Large intestine (tissue), 3 donors: ENCODE measurements around the gene MIPOL1. TPM values are rescaled to one million over a fixed set of nuclear protein-coding genes. Genes with fewer than 3 reads are reported as not detected.

ENCODE experiments used
- DNase-seq, 2 donors: peaks; one replicate each; pipeline versions ENCODE4 v3.0.0 to v3.0.0-alpha.2; 2013
- H3K27ac ChIP-seq: one replicate; pipeline ENCODE4 v1.5.1; 2013; ENCODE audit warnings: low read length
- H3K27me3 ChIP-seq: 2 replicates; pipeline ENCODE4 v1.6.1; 2013; ENCODE audit warnings: low read length; ENCODE audit not compliant: control insufficient read depth, insufficient read depth
- H3K36me3 ChIP-seq: 2 replicates; pipeline ENCODE4 v1.6.1; 2013; ENCODE audit warnings: low read length; ENCODE audit not compliant: control insufficient read depth, insufficient read depth
- H3K4me1 ChIP-seq: one replicate; pipeline ENCODE4 v1.6.1; 2013; ENCODE audit warnings: low read length; ENCODE audit not compliant: control insufficient read depth, insufficient read depth
- H3K4me3 ChIP-seq: one replicate; pipeline ENCODE4 v1.5.1; 2013; ENCODE audit warnings: low read length
- H3K9me3 ChIP-seq: one replicate; pipeline ENCODE4 v1.6.1; 2013; ENCODE audit warnings: mild to moderate bottlenecking, low read depth, low read length, moderate library complexity; ENCODE audit not compliant: control insufficient read depth
- WGBS: methylation state at CpG from one replicate; pipeline ENCODE4 v1.1.5; 2013; ENCODE audit warnings: low lambda C conversion rate; ENCODE audit not compliant: insufficient coverage; 5-methylcytosine and 5-hydroxymethylcytosine counted together
- polyA plus RNA-seq: library from polyadenylated mRNA; unstranded; fragments of 120-200 nt; gene quantifications from one replicate; pipeline ENCODE4 v1.2.1, GENCODE V29; 2013

Gene MIPOL1
- polyA plus RNA-seq, 1 donor = 10.0 TPM

GRCh38 chr14:37594971-37595808, 397.5 kb downstream of the MIPOL1 start, which contains the start of the genes FOXA1 and TTC6:
FOXA1 (minus strand) TSS chr14:37595249; CDS start chr14:37594972, 277 bp downstream.
TTC6 (plus strand) TSS chr14:37595629; CDS start chr14:37622065, 26,436 bp downstream.
- peak; percentile 72 to 81 for DNase-seq
- Histone ChIP-seq H3K4me3 (peak within 1 kb of the TSS; percentile 77), H3K36me3 (no peaks in the 10 kb centered on the region), H3K9me3 (peaks cover 9% of the 10 kb centered on the region), H3K4me1 (peaks cover 5% of the 10 kb centered on the region), H3K27ac (peak within 1 kb of the TSS; percentile 97), H3K27me3 (peaks cover 84% of the 10 kb centered on the region)
- WGBS = 0% methylated on average over 2 of the region's 92 CpGs

- Histone ChIP-seq H3K4me3 (peak overlapping the region; percentile 45), H3K9me3 (peaks cover 9% of the 10 kb centered on the region), H3K36me3 (no peaks in the 10 kb centered on the region), H3K27ac (peak overlapping the region; percentile 97), H3K4me1 (peaks cover 10% of the 10 kb centered on the region), H3K27me3 (peaks cover 85% of the 10 kb centered on the region)
- DNase-seq = peak; percentile 89 to 96
- WGBS = no CpG with 5 or more reads among the region's 46 CpGs
Observed at GRCh38 chr14:37595809-37596621, 398.3 kb downstream of the MIPOL1 start.

GRCh38 chr14:37596790-37597472, 399.2 kb downstream of the MIPOL1 start:
- H3K36me3 ChIP-seq = no peaks in the 10 kb centered on the region
- peaks cover 85% of the 10 kb centered on the region for H3K27me3 ChIP-seq
- H3K4me3 ChIP-seq = peak overlapping the region; percentile 53
- DNase-seq = peak in 1 of 2 donors; percentile 62
- peaks cover 11% of the 10 kb centered on the region for H3K4me1 ChIP-seq
- WGBS = no CpG with 5 or more reads among the region's 7 CpGs
- H3K9me3 ChIP-seq = peaks cover 9% of the 10 kb centered on the region
- H3K27ac ChIP-seq = peak overlapping the region; percentile 97

GRCh38 chr14:37597538-37597913, 399.8 kb downstream of the MIPOL1 start:
- peak; percentile 71 to 83 for DNase-seq
- peaks cover 9% of the 10 kb centered on the region for H3K9me3 ChIP-seq
- H3K4me3 ChIP-seq = peak overlapping the region; percentile 53
- peaks cover 83% of the 10 kb centered on the region for H3K27me3 ChIP-seq
- peaks cover 14% of the 10 kb centered on the region for H3K4me1 ChIP-seq
- H3K36me3 ChIP-seq = no peaks in the 10 kb centered on the region
- no CpG with 5 or more reads among the region's 20 CpGs for WGBS
- H3K27ac ChIP-seq = peak overlapping the region; percentile 97

- peaks cover 83% of the 10 kb centered on the region for H3K27me3 ChIP-seq
- H3K4me3 ChIP-seq = peak overlapping the region; percentile 53
- peaks cover 16% of the 10 kb centered on the region for H3K4me1 ChIP-seq
Observed at GRCh38 chr14:37597914-37598746, 400.4 kb downstream of the MIPOL1 start.

GRCh38 chr14:37598747-37599506, 401.2 kb downstream of the MIPOL1 start:
- peaks cover 85% of the 10 kb centered on the region for H3K27me3 ChIP-seq
- no peak for DNase-seq
- WGBS = 17% methylated on average over 5 of the region's 36 CpGs
- H3K4me1 ChIP-seq = peaks cover 19% of the 10 kb centered on the region
- H3K27ac ChIP-seq = peak overlapping the region; percentile 97
- peak overlapping the region; percentile 53 for H3K4me3 ChIP-seq
- no peaks in the 10 kb centered on the region for H3K36me3 ChIP-seq
- H3K9me3 ChIP-seq = peaks cover 9% of the 10 kb centered on the region

More at GRCh38 chr14:37597914-37598746, 400.4 kb downstream of the MIPOL1 start:
- WGBS = no CpG with 5 or more reads among the region's 50 CpGs
- H3K36me3 ChIP-seq = no peaks in the 10 kb centered on the region
- H3K9me3 ChIP-seq = peaks cover 9% of the 10 kb centered on the region
- DNase-seq = peak; percentile 61 to 89
- peak overlapping the region; percentile 97 for H3K27ac ChIP-seq

- H3K27ac ChIP-seq = peak overlapping the region; percentile 97
- no CpG with 5 or more reads among the region's 57 CpGs for WGBS
- H3K4me3 ChIP-seq = peak overlapping the region; percentile 53
- H3K36me3 ChIP-seq = no peaks in the 10 kb centered on the region
- peak in 1 of 2 donors; percentile 76 for DNase-seq
- peaks cover 86% of the 10 kb centered on the region for H3K27me3 ChIP-seq
- peaks cover 7% of the 10 kb centered on the region for H3K9me3 ChIP-seq
- H3K4me1 ChIP-seq = peaks cover 19% of the 10 kb centered on the region
Observed at GRCh38 chr14:37599507-37600368, 402.0 kb downstream of the MIPOL1 start.

- H3K4me1 ChIP-seq = peaks cover 19% of the 10 kb centered on the region
- no peak overlapping the region for H3K27ac ChIP-seq
- H3K4me3 ChIP-seq = no peak overlapping the region
- H3K36me3 ChIP-seq = no peaks in the 10 kb centered on the region
- peak in 1 of 2 donors; percentile 29 for DNase-seq
- peaks cover 78% of the 10 kb centered on the region for H3K27me3 ChIP-seq
- no CpG with 5 or more reads among the region's 4 CpGs for WGBS
- peaks cover 5% of the 10 kb centered on the region for H3K9me3 ChIP-seq
Observed at GRCh38 chr14:37600880-37601741, 403.4 kb downstream of the MIPOL1 start.
